T1000 (cell line): ENCODE measurements around the gene BACH2.
"Not testable (repeated sequence)": the region's sequence is repeated elsewhere in the genome, so short reads cannot be mapped to it uniquely, and the experiment has no call there.

Experiments used
- DNase-seq: peaks from one replicate; lab custom pipeline; 2025; ENCODE audit warnings: mixed read lengths; lab: John Stamatoyannopoulos, UW

Gene BACH2

GRCh38 chr6:90066697-90067096 lies 229.9 kb downstream of the BACH2 start:
- DNase-seq = no peak

- DNase-seq = no peak
Observed at GRCh38 chr6:90065173-90065572, 231.5 kb downstream of the BACH2 start.

- DNase-seq = no peak
Observed at GRCh38 chr6:90062667-90063066, 234.0 kb downstream of the BACH2 start.

- no peak for DNase-seq
Observed at GRCh38 chr6:90062051-90062450, 234.6 kb downstream of the BACH2 start.

GRCh38 chr6:90059178-90059577 lies 237.5 kb downstream of the BACH2 start:
- not testable (repeated sequence) for DNase-seq

GRCh38 chr6:90055924-90056323 lies 240.7 kb downstream of the BACH2 start:
- not testable (repeated sequence) for DNase-seq

GRCh38 chr6:90054193-90054592 lies 242.4 kb downstream of the BACH2 start:
- DNase-seq = not testable (repeated sequence)

- no peak for DNase-seq
Observed at GRCh38 chr6:90053614-90054013, 243.0 kb downstream of the BACH2 start.

- no peak for DNase-seq
Observed at GRCh38 chr6:90049295-90049694, 247.3 kb downstream of the BACH2 start.

- DNase-seq = no peak
Observed at GRCh38 chr6:90048206-90048967, 248.3 kb downstream of the BACH2 start.

- no peak for DNase-seq
Observed at GRCh38 chr6:90045535-90045934, 251.1 kb downstream of the BACH2 start.

GRCh38 chr6:90044833-90045381 lies 251.7 kb downstream of the BACH2 start:
- no peak for DNase-seq

- DNase-seq = no peak
Observed at GRCh38 chr6:90044182-90044832, 252.3 kb downstream of the BACH2 start.

- DNase-seq = no peak
Observed at GRCh38 chr6:90040931-90041330, 255.7 kb downstream of the BACH2 start.

- DNase-seq = no peak
Observed at GRCh38 chr6:90039911-90040310, 256.7 kb downstream of the BACH2 start.

- no peak for DNase-seq
Observed at GRCh38 chr6:90038961-90039653, 257.5 kb downstream of the BACH2 start.

- no peak for DNase-seq
Observed at GRCh38 chr6:90036963-90037362, 259.7 kb downstream of the BACH2 start.

GRCh38 chr6:90035047-90035723 lies 261.5 kb downstream of the BACH2 start:
- DNase-seq = no peak

GRCh38 chr6:90033746-90034271 lies 262.8 kb downstream of the BACH2 start:
- no peak for DNase-seq

GRCh38 chr6:90032489-90033212 lies 264.0 kb downstream of the BACH2 start:
- DNase-seq = not testable (repeated sequence)

- no peak for DNase-seq
Observed at GRCh38 chr6:90028995-90029635, 267.5 kb downstream of the BACH2 start.
